Measurements from ENCODE around the gene ROPN1B.
A peak's percentile ranks its signal among the peaks of the same experiment; 100 is the strongest.

ROPN1B gene

GRCh38 chr3:126014252-126014651, 45.3 kb downstream of the ROPN1B start:
- peak; percentile 98 for ATAC-seq
- TF ChIP-seq RARB (CRISPR knock-in tag; IDR thresholded peaks at IDR 0.05): no peak
- no peak for TF ChIP-seq OSR1 (CRISPR knock-in tag; IDR thresholded peaks at IDR 0.05)
- no peak for TF ChIP-seq ZC3H10 (CRISPR knock-in tag; IDR thresholded peaks at IDR 0.05)

- no peak for TF ChIP-seq PPARA (CRISPR knock-in tag; IDR thresholded peaks at IDR 0.05; ENCODE audit: borderline replicate concordance)
- TF ChIP-seq RARB (CRISPR knock-in tag; IDR thresholded peaks at IDR 0.05): no peak
- TF ChIP-seq CREB5 (CRISPR knock-in tag; IDR thresholded peaks at IDR 0.05; ENCODE audit: low read depth): no peak
- no peak for ATAC-seq
These were observed 46.1 kb downstream of the ROPN1B start for GRCh38 chr3:126015075-126015474.

- no peak for ATAC-seq
- TF ChIP-seq PPARA (CRISPR knock-in tag; IDR thresholded peaks at IDR 0.05; ENCODE audit: borderline replicate concordance) (no peak), ISL1 (CRISPR knock-in tag; IDR thresholded peaks at IDR 0.05) (no peak), ZNF70 (CRISPR knock-in tag; IDR thresholded peaks at IDR 0.05) (no peak), ZFP30 (CRISPR knock-in tag; IDR thresholded peaks at IDR 0.05) (no peak), BACH2 (CRISPR knock-in tag; IDR thresholded peaks at IDR 0.05; ENCODE audit: borderline replicate concordance) (no peak), ZNF8 (CRISPR knock-in tag; IDR thresholded peaks at IDR 0.05) (no peak), POU6F1 (CRISPR knock-in tag; IDR thresholded peaks at IDR 0.05; ENCODE audit: borderline replicate concordance, low read depth) (no peak), GLIS3 (CRISPR knock-in tag; IDR thresholded peaks at IDR 0.05) (no peak), ESRRG (CRISPR knock-in tag; IDR thresholded peaks at IDR 0.05) (no peak), ZC3H10 (CRISPR knock-in tag; IDR thresholded peaks at IDR 0.05) (no peak), SNAI2 (CRISPR knock-in tag; IDR thresholded peaks at IDR 0.05) (no peak), TOX (CRISPR knock-in tag; IDR thresholded peaks at IDR 0.05; ENCODE audit: borderline replicate concordance) (no peak), CSRNP3 (CRISPR knock-in tag; IDR thresholded peaks at IDR 0.05) (no peak), ZNF565 (CRISPR knock-in tag; conservative IDR thresholded peaks at IDR 0.05; ENCODE audit: low read depth) (no peak), TSHZ2 (CRISPR knock-in tag; IDR thresholded peaks at IDR 0.05) (no peak)
These were observed 47.6 kb downstream of the ROPN1B start for GRCh38 chr3:126016616-126017015.

GRCh38 chr3:126017362-126017761, 48.4 kb downstream of the ROPN1B start:
- ATAC-seq: no peak
- TF ChIP-seq GLIS3 (CRISPR knock-in tag; IDR thresholded peaks at IDR 0.05): no peak
- no peak for TF ChIP-seq TSHZ2 (CRISPR knock-in tag; IDR thresholded peaks at IDR 0.05)
- no peak for TF ChIP-seq CSDC2 (CRISPR knock-in tag; IDR thresholded peaks at IDR 0.05)
- no peak for TF ChIP-seq ISL1 (CRISPR knock-in tag; IDR thresholded peaks at IDR 0.05)
- TF ChIP-seq ESRRG (CRISPR knock-in tag; IDR thresholded peaks at IDR 0.05): no peak
- TF ChIP-seq SNAI2 (CRISPR knock-in tag; IDR thresholded peaks at IDR 0.05): no peak
- TF ChIP-seq ZFP3 (CRISPR knock-in tag; IDR thresholded peaks at IDR 0.05): no peak
- TF ChIP-seq POU6F1 (CRISPR knock-in tag; IDR thresholded peaks at IDR 0.05; ENCODE audit: borderline replicate concordance, low read depth): no peak
- TF ChIP-seq OSR1 (CRISPR knock-in tag; IDR thresholded peaks at IDR 0.05): no peak
- TF ChIP-seq TCF4 (CRISPR knock-in tag; IDR thresholded peaks at IDR 0.05; ENCODE audit: borderline replicate concordance): no peak
- TF ChIP-seq TOX (CRISPR knock-in tag; IDR thresholded peaks at IDR 0.05; ENCODE audit: borderline replicate concordance): no peak
- TF ChIP-seq BACH2 (CRISPR knock-in tag; IDR thresholded peaks at IDR 0.05; ENCODE audit: borderline replicate concordance): no peak
- no peak for TF ChIP-seq CREB5 (CRISPR knock-in tag; IDR thresholded peaks at IDR 0.05; ENCODE audit: low read depth)
- no peak for TF ChIP-seq CSRNP3 (CRISPR knock-in tag; IDR thresholded peaks at IDR 0.05)

All from SK-N-SH treated with all-trans-retinoic acid at 6 μM for 48 hours (cell line).